NCI-H82 treated with DMSO at 0.1 percent for 48 hours (cell line): ENCODE data around the gene GAREM1.
A peak's percentile ranks its signal among the peaks of the same experiment; 100 is the strongest.
"Not testable (repeated sequence)": the region's sequence is repeated elsewhere in the genome, so short reads cannot be mapped to it uniquely, and the experiment has no call there.

Experiments used
- DNase-seq: peaks from one replicate; lab custom pipeline; 2025; ENCODE audit not compliant: unreplicated experiment; lab: John Stamatoyannopoulos, UW

GAREM1 gene

DNA sequence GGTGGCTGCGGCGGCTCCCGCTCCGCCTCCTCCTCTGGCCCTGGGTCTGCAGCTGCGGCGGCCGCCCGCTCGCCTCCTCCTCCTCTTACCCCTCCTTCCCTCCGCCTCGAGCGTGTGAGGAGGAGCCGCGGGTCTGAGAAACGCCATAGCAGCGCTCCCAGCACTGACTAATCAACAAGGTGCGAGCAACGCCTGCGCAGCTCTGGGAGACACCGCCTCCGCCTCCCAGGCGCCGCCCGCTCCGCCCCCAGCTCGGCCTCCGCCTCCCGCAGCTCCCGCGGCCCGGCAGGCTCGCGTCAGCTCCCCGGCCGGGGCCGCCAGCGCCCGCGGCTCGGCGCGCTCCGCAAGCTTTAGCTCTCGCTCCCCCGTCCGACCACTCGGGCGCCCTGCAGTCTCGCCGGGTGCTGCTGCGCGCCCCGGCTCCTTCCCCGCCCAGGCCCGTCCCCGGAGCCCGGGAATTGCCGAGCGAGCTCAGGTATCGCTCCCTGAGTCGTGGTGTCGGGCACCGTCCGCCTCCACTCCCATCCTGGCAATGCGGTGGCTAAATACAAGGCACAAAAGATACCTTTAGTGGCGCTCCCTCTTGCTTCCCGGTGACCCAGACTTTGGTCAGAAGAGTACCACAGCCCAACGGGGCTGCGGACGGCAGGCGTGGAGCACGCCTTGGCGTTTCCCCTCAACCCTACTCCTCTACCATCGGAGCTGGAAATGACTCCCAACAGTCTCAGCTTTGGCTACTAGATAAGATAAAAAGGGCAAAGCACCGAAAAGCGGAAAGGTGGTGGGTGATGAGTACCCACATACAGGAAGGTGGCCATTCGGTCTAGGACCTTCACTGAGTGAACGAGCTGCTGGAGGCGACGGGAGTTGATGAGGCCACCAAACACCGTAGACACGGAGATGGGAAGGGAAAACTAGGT, at the start of gene GAREM1:
Gene GAREM1, minus strand, starts transcription at position 169 of the 920 bp plus-strand sequence. CDS start 454 bp downstream, outside the sequence.
- DNase-seq: peak; percentile 80

GRCh38 chr18:32511147-32511546, 40.5 kb upstream of the GAREM1 start:
- no peak for DNase-seq

- no peak for DNase-seq
Measured at GRCh38 chr18:32509111-32509510, 38.4 kb upstream of the GAREM1 start.

DNA sequence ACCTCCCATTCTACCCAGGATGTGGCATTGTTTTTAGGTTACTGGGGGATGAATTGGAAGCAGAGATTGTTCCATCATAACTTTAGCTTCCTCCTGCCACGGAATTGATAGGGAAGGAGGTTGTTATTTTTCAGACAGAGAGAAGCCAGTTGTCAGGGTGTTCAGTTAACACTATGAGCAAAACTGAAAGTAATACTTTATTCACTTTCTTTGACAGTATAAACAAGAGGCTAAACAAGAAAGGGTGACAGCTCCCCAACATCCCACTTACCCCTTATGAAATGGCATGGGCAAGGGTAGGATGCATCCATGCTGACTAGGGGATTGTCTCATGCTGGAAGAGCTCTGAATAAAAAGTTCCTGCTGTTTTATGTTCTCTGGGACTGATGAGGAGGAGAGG, 36.4 kb upstream of the GAREM1 start:
- DNase-seq: no peak

- DNase-seq: no peak
Measured at GRCh38 chr18:32502014-32502413, 31.3 kb upstream of the GAREM1 start.

DNA sequence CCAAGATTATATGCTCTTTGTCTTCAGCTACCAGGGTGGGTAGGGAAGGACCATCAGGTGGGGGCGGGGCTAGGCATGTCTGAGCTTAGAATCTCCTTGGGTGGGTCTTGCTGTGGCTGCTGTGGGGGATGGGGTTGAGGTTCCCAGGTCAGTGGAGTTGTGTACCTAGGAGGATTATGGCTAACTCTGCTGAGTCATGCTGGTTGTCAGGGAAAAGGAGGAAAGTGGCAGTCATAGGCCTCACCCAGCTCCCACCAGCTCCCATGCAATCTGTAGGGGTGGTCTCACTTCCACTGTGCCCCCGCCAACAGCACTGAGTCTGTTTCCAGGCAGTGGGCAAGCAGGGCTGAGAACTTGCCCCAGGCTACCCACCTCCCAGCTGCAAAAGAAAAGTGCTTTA, 30.6 kb upstream of the GAREM1 start:
- not testable (repeated sequence) for DNase-seq

DNA sequence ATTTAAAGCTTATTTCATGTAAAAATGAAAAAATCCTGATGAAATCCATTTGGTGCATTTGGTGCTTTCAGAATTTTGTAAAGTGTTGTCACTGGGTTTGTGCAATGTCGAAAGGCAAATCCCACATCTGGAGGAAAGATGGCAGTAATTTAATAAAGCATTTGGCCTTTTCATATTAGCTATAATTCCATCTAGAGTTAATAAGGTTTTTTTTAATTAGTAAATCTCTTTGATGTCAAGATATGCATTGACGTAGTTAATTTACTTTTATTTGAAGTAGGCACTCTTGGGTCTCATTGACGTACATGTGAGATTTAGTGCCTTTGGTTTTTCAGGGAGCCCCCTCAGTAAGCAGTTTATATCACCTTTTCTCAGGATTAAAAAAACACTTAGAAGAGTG, 12.3 kb upstream of the GAREM1 start:
- no peak for DNase-seq

GRCh38 chr18:32482117-32482516, 11.4 kb upstream of the GAREM1 start:
- no peak for DNase-seq

- no peak for DNase-seq
Measured at GRCh38 chr18:32480581-32480980, 9.9 kb upstream of the GAREM1 start.

DNA sequence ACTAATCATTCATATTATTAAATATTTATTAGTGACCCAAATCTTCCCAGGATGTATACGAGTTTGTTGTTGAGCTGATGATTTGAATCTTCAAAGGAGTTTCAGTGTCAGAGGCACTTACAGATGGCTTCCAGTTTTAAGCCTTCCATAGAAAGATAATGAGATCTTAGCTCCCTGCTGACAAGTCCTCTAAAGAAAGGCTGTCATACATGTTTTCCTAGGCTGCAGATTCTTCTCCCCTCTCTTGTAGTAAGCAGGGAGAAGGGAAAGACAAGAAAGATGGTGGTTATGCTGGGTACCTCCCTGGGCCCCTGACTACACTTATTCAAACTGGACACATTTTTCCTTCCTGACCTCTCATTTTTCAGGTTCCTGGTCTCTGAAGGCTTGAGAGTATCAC, 8.1 kb upstream of the GAREM1 start:
- DNase-seq: peak; percentile 87

- peak; percentile 17 for DNase-seq
Measured at GRCh38 chr18:32478317-32478716, 7.6 kb upstream of the GAREM1 start.

DNA sequence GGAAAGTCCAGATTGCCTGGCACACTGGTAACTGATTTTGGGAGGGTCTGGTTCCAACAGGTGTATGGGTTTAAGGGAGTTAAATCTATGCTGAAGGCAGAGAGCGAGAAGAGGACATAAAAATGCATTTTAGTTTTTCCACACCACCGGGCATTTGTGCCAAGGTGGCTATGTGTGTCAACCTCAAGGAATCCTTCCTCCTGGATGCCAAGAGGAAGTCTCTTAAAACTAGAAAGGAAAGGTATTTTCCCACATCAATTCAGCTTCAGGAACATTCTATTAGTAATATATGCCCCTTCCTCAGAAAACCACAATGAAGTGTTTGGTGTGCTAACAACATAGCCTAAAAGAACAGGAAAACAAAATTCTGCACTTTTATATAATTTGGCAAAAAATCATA, 5.4 kb upstream of the GAREM1 start:
- DNase-seq: no peak

- not testable (repeated sequence) for DNase-seq
Measured at GRCh38 chr18:32475069-32475468, 4.4 kb upstream of the GAREM1 start.

DNA sequence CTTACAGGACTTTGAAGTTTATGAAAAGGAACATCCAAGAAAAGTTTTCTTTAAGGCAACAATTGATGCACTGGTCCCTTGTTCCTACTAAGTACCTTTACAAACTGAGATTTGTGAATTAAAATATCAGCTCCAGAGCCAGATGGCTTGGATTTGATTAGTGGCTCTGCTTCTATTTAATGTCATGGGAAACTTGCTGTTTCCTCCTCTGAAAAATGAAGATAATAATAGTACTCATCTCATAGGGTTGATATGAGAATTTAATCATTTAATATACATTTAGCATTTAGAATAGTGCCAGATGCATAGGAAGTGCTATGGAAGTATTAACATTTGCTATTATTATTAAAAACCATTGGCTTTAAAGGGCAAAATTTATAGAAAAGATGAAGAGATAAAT, 2.6 kb upstream of the GAREM1 start:
- DNase-seq: no peak

DNA sequence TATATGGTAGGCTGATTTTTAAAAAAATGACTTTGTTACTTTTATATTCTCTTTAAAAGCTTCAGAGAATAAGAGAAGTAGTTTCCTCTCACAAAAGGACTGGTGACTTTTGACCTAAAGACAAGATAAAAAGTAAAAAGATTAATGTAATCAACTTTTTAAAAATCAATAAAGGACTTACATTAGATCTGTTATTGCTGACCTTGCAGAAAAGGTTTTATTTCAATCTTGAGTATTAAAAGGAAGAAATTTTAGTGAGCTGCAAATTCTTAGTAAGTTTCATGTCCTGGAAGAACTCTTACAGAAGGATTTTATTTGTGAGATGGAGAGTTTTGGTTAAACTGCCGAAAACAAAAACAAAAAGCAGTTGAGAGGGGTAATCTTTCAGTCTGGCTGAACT, 2.2 kb upstream of the GAREM1 start:
- no peak for DNase-seq

GRCh38 chr18:32470460-32470713, 295 bp downstream of the GAREM1 start:
- DNase-seq: no peak

DNA sequence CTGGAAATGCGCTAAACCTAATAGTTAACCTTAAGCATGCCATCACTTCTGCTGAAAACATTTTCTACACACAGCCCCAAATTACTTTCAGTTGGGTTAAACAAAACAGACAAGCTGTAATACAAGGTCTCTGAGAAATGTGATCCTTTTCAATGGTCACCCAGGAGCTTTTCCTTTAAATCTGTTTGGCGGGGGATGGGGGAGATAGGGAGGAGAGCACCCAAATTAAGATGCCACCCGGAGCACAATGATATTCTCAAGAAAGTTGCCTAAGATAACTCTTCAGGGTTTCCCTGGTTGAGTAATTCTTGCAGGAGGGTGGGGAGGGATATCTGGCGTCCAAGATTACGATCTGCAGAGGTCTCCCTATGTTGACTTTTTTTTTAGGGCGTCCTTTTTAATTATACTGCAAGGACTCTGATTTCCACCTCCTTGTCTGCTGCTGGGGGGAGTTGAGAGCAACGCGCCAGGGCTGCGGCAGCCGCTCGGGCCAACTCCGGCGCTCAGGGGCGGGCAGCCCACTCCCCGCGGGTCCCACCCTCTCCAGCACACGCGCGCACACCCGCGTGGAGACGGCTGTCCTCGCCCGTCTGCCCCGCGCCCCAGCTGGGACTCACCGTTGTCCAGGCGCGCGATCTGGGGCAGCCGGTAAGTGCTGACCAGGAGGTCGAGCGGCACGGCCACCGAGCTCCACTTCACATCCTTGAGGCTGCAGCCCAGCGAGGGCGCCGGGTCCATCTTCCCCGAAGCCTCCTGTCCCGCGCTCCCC, 807 bp downstream of the GAREM1 start:
- DNase-seq: no peak

DNA sequence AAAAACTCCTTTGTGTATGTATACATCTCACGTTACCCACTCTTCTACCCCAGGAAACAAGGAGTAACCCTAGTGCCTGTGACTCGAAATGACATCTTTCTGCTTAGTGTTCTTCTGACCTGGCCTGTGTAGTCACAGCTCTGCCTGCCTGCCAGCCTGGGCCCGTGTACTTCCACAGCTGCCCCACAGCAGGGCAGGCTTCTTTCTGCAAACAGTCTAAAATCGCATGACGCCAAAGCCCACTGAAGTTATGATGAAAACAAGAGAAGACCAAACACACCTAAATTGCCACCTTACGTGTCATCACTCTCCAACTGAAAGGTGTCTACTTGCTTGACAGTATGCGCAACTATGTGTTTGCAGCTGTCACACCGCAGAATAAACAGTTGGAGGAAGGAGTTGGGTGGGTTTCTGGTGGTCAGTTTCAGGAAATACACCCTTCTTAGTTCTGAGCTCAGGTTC, 1.5 kb downstream of the GAREM1 start:
- no peak for DNase-seq

GRCh38 chr18:32468147-32468845, 2.4 kb downstream of the GAREM1 start:
- DNase-seq: no peak

GRCh38 chr18:32461709-32462272, 8.9 kb downstream of the GAREM1 start:
- no peak for DNase-seq

DNA sequence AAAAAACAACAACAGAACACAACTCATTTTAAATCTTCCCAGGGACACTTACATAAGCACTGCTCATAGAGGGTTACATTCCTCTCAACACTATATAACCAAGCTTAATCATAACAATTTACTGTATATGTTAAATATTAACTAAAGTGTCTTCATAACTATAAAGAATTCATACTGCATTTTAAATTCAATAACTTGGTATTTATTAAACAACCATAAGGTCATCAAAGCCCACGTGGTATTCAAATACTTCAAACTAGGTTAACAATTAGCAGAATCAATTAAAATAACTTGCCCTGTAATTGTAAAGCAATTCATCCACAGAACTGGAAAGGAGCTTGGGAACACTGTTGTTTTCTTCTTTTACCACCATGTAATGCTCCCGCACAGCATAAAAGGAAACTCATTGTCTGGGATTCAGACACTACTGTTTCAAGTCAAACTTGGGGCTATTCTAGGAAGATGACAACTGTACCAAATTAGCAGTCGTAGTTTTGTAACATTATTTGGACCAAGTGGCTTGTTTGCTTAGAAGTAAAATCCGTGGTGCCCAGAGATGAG, 10.4 kb downstream of the GAREM1 start:
- no peak for DNase-seq
